Stimulated activated CD4-positive, alpha-beta T cell treated with anti-CD3 and anti-CD28 coated beads, Interleukin-4, amount 100 ng/mL, for 4 hours (primary cell): ENCODE measurements around the gene COL9A2.

Source experiments
- DNase-seq, 2 experiments: peaks; one replicate each; pipeline ENCODE4 v3.0.0-alpha.2; 2020

COL9A2 gene

GRCh38 chr1:40301541-40302299 is 15.4 kb downstream of the COL9A2 start:
- DNase-seq, result no peak

GRCh38 chr1:40301066-40301465 is 16.0 kb downstream of the COL9A2 start:
- no peak for DNase-seq

- DNase-seq, result no peak
Measured at GRCh38 chr1:40300651-40301050, 16.4 kb downstream of the COL9A2 start.

GRCh38 chr1:40300249-40300567 is 16.9 kb downstream of the COL9A2 start:
- DNase-seq, result no peak

- DNase-seq, result no peak
Measured at GRCh38 chr1:40299366-40300248, 17.5 kb downstream of the COL9A2 start.

- no peak for DNase-seq
Measured at GRCh38 chr1:40291293-40291692, 25.8 kb downstream of the COL9A2 start.

- DNase-seq, result no peak
Measured at GRCh38 chr1:40281853-40282252, 35.2 kb downstream of the COL9A2 start.

GRCh38 chr1:40276122-40276521 is 41.0 kb downstream of the COL9A2 start:
- no peak for DNase-seq

GRCh38 chr1:40274331-40274730 is 42.8 kb downstream of the COL9A2 start:
- DNase-seq, result no peak

GRCh38 chr1:40273547-40274166 is 43.4 kb downstream of the COL9A2 start:
- DNase-seq, result no peak

- DNase-seq, result no peak
Measured at GRCh38 chr1:40272653-40273213, 44.4 kb downstream of the COL9A2 start.

GRCh38 chr1:40270152-40270834 is 46.8 kb downstream of the COL9A2 start:
- DNase-seq, result no peak

- no peak for DNase-seq
Measured at GRCh38 chr1:40268211-40268610, 48.9 kb downstream of the COL9A2 start.

GRCh38 chr1:40267767-40268187 is 49.3 kb downstream of the COL9A2 start:
- DNase-seq, result no peak

- DNase-seq, result no peak
Measured at GRCh38 chr1:40266786-40267535, 50.1 kb downstream of the COL9A2 start.

GRCh38 chr1:40265919-40266318 is 51.2 kb downstream of the COL9A2 start:
- no peak for DNase-seq

- no peak for DNase-seq
Measured at GRCh38 chr1:40265298-40265697, 51.8 kb downstream of the COL9A2 start.

- no peak for DNase-seq
Measured at GRCh38 chr1:40264354-40264781, 52.7 kb downstream of the COL9A2 start.

GRCh38 chr1:40258445-40258769 is 58.7 kb downstream of the COL9A2 start:
- DNase-seq, result no peak

- peak; percentile 85 to 97 for DNase-seq
Measured at GRCh38 chr1:40257688-40258444, 59.2 kb downstream of the COL9A2 start, which contains the start of gene ZMPSTE24. Gene ZMPSTE24 (plus strand): TSS chr1:40258236. CDS start chr1:40258272, 36 bp downstream.

GRCh38 chr1:40257313-40257687 is 59.8 kb downstream of the COL9A2 start:
- DNase-seq, result no peak
